GM18502 (cell line): ENCODE results near the gene SPEF2.
"Not testable (repeated sequence)": the region's sequence is repeated elsewhere in the genome, so short reads cannot be mapped to it uniquely, and the experiment has no call there.

ENCODE experiments used
- ATAC-seq: cut with Tn5 transposase; IDR thresholded peaks from one replicate; pipeline ENCODE4 v1.9.1; 2021; ENCODE audit warnings: mild to moderate bottlenecking; ENCODE audit not compliant: unreplicated experiment, poor library complexity

The SPEF2 gene

GRCh38 chr5:35813521-35813920 lies 195.9 kb downstream of the SPEF2 start:
- no peak for ATAC-seq

- no peak for ATAC-seq
These were observed 197.7 kb downstream of the SPEF2 start for GRCh38 chr5:35815089-35815936.

- no peak for ATAC-seq
These were observed 199.3 kb downstream of the SPEF2 start for GRCh38 chr5:35816881-35817521.

DNA sequence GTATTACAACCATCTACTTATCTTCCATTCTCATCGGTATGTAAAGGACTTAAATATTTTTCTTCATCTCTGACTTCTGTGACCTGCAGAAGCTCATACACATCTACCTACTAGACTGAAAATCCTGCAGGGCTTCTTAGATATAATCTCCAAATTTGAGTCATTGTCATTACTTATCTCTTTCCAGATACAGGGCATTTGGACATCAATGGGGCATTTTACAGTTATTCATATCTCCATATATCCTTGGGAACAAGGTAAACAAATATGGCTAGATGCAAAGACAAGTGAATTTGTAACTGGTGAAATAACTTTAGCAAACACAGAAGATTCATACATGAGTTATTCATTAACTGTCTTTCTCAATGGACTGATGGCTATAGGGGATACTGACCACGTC lies 201.4 kb downstream of the SPEF2 start:
- ATAC-seq = no peak

- no peak for ATAC-seq
These were observed 202.0 kb downstream of the SPEF2 start for GRCh38 chr5:35819668-35820067.

GRCh38 chr5:35820735-35821134 lies 203.1 kb downstream of the SPEF2 start:
- ATAC-seq = no peak

DNA sequence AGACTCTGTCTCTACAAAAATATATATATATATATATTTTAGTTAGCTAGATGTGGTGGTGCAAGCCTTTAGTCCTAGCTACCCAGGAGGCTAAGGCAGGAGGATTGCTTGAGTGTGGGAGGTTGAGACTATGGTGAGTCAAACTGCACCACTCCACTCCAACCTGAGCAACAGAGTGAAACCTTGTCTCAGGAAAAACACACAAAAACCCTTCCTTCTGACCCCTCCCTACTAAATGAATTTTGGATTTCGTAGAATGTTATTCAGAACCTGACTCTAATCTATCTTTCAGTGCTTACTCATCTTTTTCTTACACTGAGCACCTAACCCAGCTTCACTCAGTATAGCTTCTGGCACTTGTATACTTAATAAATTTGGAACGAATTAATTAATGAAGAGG lies 203.8 kb downstream of the SPEF2 start:
- no peak for ATAC-seq

- ATAC-seq = no peak
These were observed 204.8 kb downstream of the SPEF2 start for GRCh38 chr5:35822511-35822910.

GRCh38 chr5:35823347-35824098 lies 205.9 kb downstream of the SPEF2 start:
- ATAC-seq = no peak

DNA sequence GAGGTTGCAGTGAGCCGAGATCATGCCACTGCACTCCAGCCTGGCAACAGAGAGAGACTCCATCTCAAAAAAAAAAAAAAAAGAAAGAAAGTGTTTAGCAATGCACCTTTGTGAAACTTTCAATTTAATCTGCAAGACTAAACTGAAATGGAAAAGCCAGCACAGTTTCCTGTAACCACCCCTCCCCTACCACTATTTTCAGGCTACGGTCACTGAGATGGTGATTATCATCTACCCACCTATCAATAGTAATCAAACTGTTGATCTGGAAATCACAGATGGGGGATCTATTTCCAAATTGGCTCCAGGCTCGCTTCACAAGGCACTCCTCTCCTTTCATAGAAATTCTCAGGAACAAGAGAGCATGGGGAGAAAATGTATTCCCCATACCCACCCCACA lies 208.4 kb downstream of the SPEF2 start:
- no peak for ATAC-seq

GRCh38 chr5:35826554-35826953 lies 208.9 kb downstream of the SPEF2 start:
- no peak for ATAC-seq

DNA sequence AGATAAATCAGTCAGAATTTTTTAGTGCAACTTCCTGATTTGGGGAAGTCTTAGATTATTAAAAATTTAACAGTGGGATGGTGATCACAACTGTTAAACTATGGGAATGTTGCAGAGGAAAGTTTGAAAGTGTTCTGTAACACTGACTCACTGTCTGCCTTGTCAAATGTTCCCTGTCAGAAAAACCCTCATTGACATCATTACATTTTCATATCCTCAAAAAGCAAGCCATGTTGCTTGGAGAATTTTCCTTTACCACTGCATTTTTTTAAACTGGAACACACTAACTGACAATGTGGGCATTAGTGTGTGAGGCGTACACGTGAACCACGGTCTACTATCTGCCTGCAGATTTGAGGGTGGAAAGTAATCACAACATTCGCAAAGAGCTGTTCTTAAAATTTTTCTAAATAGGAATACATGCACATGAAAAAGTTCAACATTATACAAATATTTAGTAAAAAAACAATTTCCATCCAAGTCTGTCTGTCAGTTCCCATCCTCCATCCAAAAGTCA lies 210.5 kb downstream of the SPEF2 start:
- ATAC-seq = no peak

- no peak for ATAC-seq
These were observed 212.9 kb downstream of the SPEF2 start for GRCh38 chr5:35830587-35830986.

DNA sequence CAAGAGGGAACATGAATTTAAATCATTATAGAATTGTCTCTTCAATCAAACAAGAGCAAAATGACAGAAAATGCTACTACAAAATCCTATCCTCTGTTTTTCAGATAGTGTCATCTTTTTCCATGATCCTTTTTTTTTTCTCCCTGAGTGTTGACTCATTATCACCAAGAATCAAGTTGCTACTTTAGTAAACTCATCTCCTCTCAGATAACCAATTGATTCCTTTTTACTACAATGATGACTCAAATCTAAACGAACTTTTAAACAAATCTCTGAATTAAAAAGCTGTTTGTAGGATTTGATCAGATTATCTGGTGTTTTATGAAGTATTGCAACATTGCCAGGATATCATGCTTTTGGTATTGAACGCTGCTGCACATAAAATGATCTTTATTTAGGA lies 215.1 kb downstream of the SPEF2 start:
- no peak for ATAC-seq

DNA sequence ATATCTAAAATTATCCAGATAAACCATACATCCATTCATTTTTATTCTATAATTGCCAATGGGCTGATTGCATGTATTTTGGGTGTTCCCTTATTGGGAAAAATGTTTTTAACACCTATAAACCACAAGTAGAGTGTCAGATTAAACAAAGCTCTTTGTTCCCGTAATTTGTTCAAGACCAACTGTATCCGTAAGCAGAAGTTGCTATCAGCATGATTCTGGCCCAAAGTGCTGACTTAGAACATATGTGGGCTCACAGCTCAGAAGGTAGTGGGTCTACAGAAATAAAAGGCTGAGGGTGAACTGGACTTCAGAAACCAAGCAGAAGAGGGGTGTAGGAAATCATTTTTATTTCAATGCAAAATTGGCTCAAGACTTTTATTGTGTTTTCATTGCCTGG lies 215.6 kb downstream of the SPEF2 start:
- ATAC-seq = no peak

- no peak for ATAC-seq
These were observed 218.4 kb downstream of the SPEF2 start for GRCh38 chr5:35835796-35836742.

GRCh38 chr5:35838370-35839042 lies 220.8 kb downstream of the SPEF2 start:
- no peak for ATAC-seq

GRCh38 chr5:35842856-35843255 lies 225.2 kb downstream of the SPEF2 start:
- ATAC-seq = no peak

DNA sequence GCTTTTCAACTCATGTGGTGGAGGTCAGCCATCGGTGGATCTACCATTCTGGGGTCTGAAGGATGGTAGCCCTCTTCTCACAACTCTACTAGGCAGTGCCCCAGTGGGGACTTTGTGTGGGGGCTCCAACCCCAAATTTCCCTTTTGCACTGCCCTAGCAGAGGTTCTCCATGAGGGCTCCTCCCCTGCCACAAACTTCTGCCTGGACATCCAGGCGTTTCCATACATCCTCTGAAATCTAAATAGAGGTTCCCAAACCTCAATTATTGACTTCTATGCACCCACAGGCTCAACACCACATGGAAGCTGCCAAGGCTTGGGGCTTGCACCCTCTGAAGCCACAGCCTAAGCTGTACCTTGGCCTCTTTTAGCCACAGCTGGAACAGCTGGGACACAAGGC lies 227.8 kb downstream of the SPEF2 start:
- not testable (repeated sequence) for ATAC-seq
